Kidney (tissue), 14 donors: ENCODE data around the gene AP3B2. TPM values are rescaled to one million over a fixed set of nuclear protein-coding genes. Genes with fewer than 3 reads are reported as not detected.

ENCODE experiments used
- DNase-seq, 5 donors: peaks; one replicate each; pipeline ENCODE4 v3.0.0-alpha.2; 2013 to 2020
- FAIRE-seq: peaks from 2 replicates; lab custom pipeline; 2012; peaks lifted over from hg19 to GRCh38; lab: Jason Lieb, UNC
- H3K27ac ChIP-seq, 2 donors: one replicate each; pipeline ENCODE4 v1.7.0; 2013; ENCODE audit warnings: low read depth in 2 of 2, low read length in 2 of 2, inconsistent platforms in 1 of 2
- H3K27me3 ChIP-seq: one replicate; pipeline ENCODE4 v1.7.1; 2013; ENCODE audit warnings: low read length, inconsistent platforms; ENCODE audit not compliant: control insufficient read depth, insufficient read depth
- H3K36me3 ChIP-seq, 3 donors: one replicate each; pipeline versions ENCODE4 v1.7.0 to v1.7.1; 2013; ENCODE audit warnings: low read length in 3 of 3, control low read depth in 1 of 3, inconsistent platforms in 1 of 3; ENCODE audit not compliant: insufficient read depth in 3 of 3, control insufficient read depth in 2 of 3
- H3K4me1 ChIP-seq, 3 donors: one replicate each; pipeline versions ENCODE4 v1.7.0 to v1.7.1; 2013; ENCODE audit warnings: low read length in 3 of 3, inconsistent platforms in 1 of 3, low read depth in 1 of 3; ENCODE audit not compliant: control insufficient read depth in 2 of 3, insufficient read depth in 2 of 3
- H3K4me3 ChIP-seq, 3 donors: one replicate each; pipeline versions ENCODE4 v1.7.0 to v1.8.1; 2013; ENCODE audit warnings: low read length in 3 of 3, control low read depth in 1 of 3, inconsistent platforms in 1 of 3
- H3K9ac ChIP-seq, 3 donors: one replicate each; pipeline versions ENCODE4 v1.7.0 to v1.7.1; 2013; ENCODE audit warnings: low read length in 3 of 3, control low read depth in 1 of 3, inconsistent platforms in 1 of 3
- H3K9me3 ChIP-seq, 3 donors: one replicate each; pipeline versions ENCODE4 v1.7.0 to v1.7.1; 2013; ENCODE audit warnings: low read length in 3 of 3, control low read depth in 1 of 3, inconsistent platforms in 1 of 3; ENCODE audit not compliant: control insufficient read depth in 2 of 3, insufficient read depth in 1 of 3
- intact Hi-C: fragments of 100-400 bp; cut with DNase I; formaldehyde crosslinking; loops from one replicate; pipeline ENCODE4 v1.11.1; 2022
- polyA plus RNA-seq: library from polyadenylated mRNA; stranded (reverse); fragments of 350-450 nt; fragmentation: Illumina TruSeq; extraction: RNeasy Lipid Tissue Mini Kit (QIAGEN cat#74804); gene quantifications from one replicate; pipeline ENCODE4 v1.2.3, GENCODE V29; 2014; ENCODE audit warnings: low read depth, low replicate concordance; ENCODE audit not compliant: insufficient read depth
- total RNA-seq: library from RNA; stranded (reverse); fragmentation: NEBNext Ultra II Directional; extraction: Animal tissue kit (Norgen Biotek cat#: 25700); gene quantifications from one replicate; pipeline ENCODE4 v1.2.1, GENCODE V29; 2021
- TF ChIP-seq, protein P1 (sequence below): IDR thresholded peaks from 3 replicates; pipeline ENCODE4 v1.5.1; 2012; ENCODE audit warnings: mild to moderate bottlenecking, moderate library complexity, borderline replicate concordance; ENCODE audit not compliant: insufficient read depth; ENCODE audit errors: extremely low read depth
- donor health status: control.
- donor health status: control.
- donor health status: control.
- donor health status: control.
- donor health status: control.
- donor health status: DM: yes; HTN: yes; CAD: no.
- donor health status: Normal renal cell carcinoma (clear cell type).

The AP3B2 gene
- total and polyA plus RNA-seq, 2 donors from 2014 or later = 1.8 to 4.7 TPM

DNA sequence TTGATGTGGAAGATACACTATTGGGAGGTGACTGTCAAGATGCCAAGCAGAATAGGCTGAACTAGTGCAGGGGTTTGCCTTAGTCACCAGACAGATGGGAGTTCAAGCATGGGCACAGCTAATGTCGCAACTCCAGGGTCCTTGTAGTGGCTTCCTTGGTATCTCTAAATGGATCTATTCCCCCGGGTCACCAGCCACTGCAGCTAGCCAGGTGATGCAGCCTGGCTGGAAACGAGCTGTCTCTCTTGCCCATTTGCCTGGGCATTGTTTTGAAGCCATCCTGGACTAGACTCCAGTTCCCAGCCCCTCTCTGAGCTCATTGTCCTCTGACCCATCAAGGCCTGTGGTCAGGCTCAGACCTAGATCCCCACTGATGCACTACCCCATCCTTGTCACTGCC, 54.1 kb downstream of the AP3B2 start:
- no peak for DNase-seq
- intact Hi-C loops = no loop called here
- Histone ChIP-seq H3K9ac (no peak overlapping the region), H3K27me3 (no peaks in the 10 kb centered on the region), H3K36me3 (no peaks in the 10 kb centered on the region), H3K9me3 (no peaks in the 10 kb centered on the region), H3K4me3 (no peak overlapping the region), H3K27ac (no peak overlapping the region), H3K4me1 (no peaks in the 10 kb centered on the region)
- FAIRE-seq = no peak
- TF ChIP-seq, protein P1, sequence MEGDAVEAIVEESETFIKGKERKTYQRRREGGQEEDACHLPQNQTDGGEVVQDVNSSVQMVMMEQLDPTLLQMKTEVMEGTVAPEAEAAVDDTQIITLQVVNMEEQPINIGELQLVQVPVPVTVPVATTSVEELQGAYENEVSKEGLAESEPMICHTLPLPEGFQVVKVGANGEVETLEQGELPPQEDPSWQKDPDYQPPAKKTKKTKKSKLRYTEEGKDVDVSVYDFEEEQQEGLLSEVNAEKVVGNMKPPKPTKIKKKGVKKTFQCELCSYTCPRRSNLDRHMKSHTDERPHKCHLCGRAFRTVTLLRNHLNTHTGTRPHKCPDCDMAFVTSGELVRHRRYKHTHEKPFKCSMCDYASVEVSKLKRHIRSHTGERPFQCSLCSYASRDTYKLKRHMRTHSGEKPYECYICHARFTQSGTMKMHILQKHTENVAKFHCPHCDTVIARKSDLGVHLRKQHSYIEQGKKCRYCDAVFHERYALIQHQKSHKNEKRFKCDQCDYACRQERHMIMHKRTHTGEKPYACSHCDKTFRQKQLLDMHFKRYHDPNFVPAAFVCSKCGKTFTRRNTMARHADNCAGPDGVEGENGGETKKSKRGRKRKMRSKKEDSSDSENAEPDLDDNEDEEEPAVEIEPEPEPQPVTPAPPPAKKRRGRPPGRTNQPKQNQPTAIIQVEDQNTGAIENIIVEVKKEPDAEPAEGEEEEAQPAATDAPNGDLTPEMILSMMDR = no peak

DNA sequence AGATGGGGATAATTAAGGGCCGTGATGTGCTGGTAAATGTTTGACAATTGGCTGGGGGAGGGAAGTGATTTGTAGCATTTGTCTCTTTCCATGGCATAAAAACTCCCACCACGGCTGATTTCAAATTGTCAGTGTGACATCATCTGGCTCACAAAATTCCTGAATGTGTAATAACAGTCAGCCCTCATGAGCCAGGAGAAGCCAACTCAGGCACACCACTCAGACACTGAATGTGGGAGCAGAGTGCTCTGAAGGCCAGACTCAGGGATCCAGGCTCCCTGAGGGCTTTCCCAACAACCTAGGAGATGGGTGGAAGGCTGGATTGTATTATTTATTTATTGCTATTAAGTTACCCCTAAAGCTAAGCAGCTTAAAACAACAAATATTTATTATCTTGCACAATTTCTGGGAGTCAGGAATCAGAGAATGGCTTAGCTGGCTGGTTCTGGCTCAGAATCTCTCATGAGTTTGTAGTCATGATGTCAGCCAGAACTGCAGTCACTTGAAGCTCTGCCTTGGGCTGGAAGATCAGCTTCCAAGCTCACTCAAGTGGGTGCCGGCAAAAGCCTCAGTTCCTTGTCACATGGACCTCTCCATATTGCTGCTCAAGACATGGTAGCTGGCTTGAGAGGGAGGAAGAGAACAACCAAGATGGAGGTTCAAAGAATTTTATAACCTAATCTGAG, 56.0 kb downstream of the AP3B2 start:
- peaks cover 10% of the 10 kb centered on the region for H3K27me3 ChIP-seq
- H3K27ac ChIP-seq = no peak overlapping the region
- intact Hi-C loops = no loop called here
- no peak for FAIRE-seq
- no peak overlapping the region for H3K9ac ChIP-seq
- no peaks in the 10 kb centered on the region for H3K9me3 ChIP-seq
- no peak overlapping the region for H3K4me3 ChIP-seq
- no peaks in the 10 kb centered on the region for H3K4me1 ChIP-seq
- DNase-seq = no peak
- TF ChIP-seq, protein P1 = no peak
- H3K36me3 ChIP-seq = no peaks in the 10 kb centered on the region

DNA sequence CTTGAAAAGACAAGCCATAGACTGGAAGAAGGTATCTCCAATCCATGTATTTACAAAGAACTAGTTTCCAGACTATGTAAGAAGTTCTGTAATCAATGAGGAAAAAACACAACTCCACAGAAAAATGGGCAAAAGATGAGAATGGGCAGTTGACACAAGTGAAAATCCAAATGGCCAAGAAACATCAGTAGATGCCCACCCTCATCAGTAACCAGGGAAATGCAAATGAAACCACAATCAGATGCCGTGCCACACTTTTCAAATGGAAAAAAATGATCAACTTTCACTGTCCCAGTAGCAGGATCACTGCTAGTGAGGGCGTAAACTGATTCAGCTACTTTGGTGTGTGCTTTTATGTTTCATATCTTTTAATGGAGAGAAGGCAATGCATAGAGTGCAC, 58.0 kb downstream of the AP3B2 start:
- no peak for DNase-seq
- no peak for FAIRE-seq
- Histone ChIP-seq H3K36me3 (no peaks in the 10 kb centered on the region), H3K9me3 (no peaks in the 10 kb centered on the region), H3K4me3 (no peak overlapping the region), H3K27me3 (peaks cover 12% of the 10 kb centered on the region), H3K4me1 (peaks cover 0 to 3% (median 0%) of the 10 kb centered on the region in 3 donors), H3K9ac (no peak overlapping the region), H3K27ac (no peak overlapping the region)
- TF ChIP-seq, protein P1 = no peak
- intact Hi-C loops = no loop called here
